AG04449 (cell line): ENCODE results near the gene RAPGEF5.

ENCODE experiments used
- CTCF ChIA-PET: fragments of 350-600 bp; formaldehyde crosslinking; extraction: SDS; loops from one replicate; lab custom pipeline; 2021; ENCODE audit warnings: antibody characterized with exemption; lab: Yijun Ruan, JAX
- POLR2A ChIA-PET: fragments of 400-600, 350-600 bp; formaldehyde crosslinking; extraction: SDS; loops from one replicate; lab custom pipeline; 2020; ENCODE audit warnings: antibody characterized with exemption, inconsistent platforms; lab: Yijun Ruan, JAX
- DNase-seq: peaks from one replicate; pipeline ENCODE4 v3.0.0-alpha.2; 2010; ENCODE audit warnings: low read depth, low spot score
- H3K4me3 ChIP-seq: 2 replicates; pipeline ENCODE4 v1.5.1; 2011; ENCODE audit warnings: low read depth, mild to moderate bottlenecking, control low read depth, low read length
- CTCF ChIP-seq: IDR thresholded peaks from one replicate; pipeline ENCODE4 v1.5.1; 2011; ENCODE audit warnings: mild to moderate bottlenecking, moderate library complexity, low read length, control low read depth, inconsistent platforms; ENCODE audit not compliant: insufficient read depth; ENCODE audit errors: missing control alignments

The RAPGEF5 gene

GRCh38 chr7:22201186-22201880, 155.6 kb downstream of the RAPGEF5 start:
- H3K4me3 ChIP-seq: no peak overlapping the region
- no peak for DNase-seq
- no peak for TF ChIP-seq CTCF
- CTCF ChIA-PET: no interaction called here
- POLR2A ChIA-PET: no interaction called here

DNA sequence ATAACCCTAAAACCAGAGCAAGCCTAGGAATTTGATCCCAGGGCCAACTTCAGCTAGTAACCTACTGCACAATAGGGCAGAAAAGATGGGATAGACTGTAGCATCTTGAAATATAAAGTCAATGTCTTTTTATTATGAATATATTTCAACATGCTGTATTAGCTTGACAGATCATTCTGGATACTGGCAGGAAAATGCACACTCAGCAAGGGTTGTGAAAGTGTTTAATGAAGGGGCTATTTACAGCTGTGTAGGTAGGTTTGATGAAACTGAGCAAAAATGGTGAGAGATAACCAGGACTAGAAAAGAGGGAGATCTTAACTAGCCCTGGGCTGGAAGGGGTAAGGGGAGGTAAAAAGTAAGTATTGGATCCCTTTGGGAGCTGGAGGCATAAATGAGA, 156.2 kb downstream of the RAPGEF5 start:
- TF ChIP-seq CTCF: no peak
- no peak for DNase-seq
- CTCF ChIA-PET: no interaction called here
- POLR2A ChIA-PET: no interaction called here
- H3K4me3 ChIP-seq: no peak overlapping the region

DNA sequence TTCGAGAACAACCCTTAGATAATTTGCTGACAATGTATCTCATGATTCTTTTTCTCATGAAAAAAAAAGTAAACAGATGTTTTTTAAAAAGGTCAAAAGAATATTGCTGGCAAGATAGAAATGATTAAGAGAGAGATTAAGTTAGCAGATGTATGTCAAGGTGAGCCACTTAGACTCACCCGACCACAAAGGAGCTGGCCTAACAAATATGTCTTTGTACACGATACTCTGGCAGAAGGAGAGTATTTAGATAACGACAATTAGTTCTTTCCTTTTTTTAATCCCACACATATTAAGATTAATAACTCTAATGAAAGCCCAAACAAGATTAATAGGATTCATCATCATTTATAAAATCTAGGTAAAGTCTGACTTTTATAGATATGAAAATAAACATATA, 156.7 kb downstream of the RAPGEF5 start:
- DNase-seq: no peak
- POLR2A ChIA-PET: no interaction called here

GRCh38 chr7:22197376-22197775, 159.6 kb downstream of the RAPGEF5 start:
- CTCF ChIA-PET: no interaction called here
- no peak overlapping the region for H3K4me3 ChIP-seq
- POLR2A ChIA-PET: no interaction called here
- no peak for DNase-seq
- TF ChIP-seq CTCF: no peak

More for the DNA sequence above, 156.7 kb downstream of the RAPGEF5 start:
- TF ChIP-seq CTCF: no peak
- no peak overlapping the region for H3K4me3 ChIP-seq
- CTCF ChIA-PET: no interaction called here

DNA sequence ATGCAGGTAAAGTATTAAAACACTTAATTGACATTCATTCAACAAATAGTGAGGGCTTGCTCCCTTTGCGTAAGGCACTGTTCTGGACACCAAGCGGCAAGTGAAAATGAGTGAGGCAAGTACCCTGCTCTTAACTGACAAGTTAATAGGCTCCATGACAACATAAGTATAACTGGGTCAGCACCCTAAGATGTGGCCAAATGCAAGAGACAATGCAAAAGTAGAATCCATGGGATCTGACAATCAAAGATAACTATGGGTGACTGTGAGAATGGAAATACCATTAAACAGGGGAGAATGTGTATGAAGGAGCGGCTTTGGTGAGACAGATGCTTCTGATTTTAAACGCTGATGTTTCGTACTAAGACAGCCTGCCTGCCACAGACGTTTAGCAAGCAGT, 160.5 kb downstream of the RAPGEF5 start:
- POLR2A ChIA-PET: no interaction called here
- H3K4me3 ChIP-seq: no peak overlapping the region
- no peak for DNase-seq
- TF ChIP-seq CTCF: no peak
- CTCF ChIA-PET: no interaction called here

DNA sequence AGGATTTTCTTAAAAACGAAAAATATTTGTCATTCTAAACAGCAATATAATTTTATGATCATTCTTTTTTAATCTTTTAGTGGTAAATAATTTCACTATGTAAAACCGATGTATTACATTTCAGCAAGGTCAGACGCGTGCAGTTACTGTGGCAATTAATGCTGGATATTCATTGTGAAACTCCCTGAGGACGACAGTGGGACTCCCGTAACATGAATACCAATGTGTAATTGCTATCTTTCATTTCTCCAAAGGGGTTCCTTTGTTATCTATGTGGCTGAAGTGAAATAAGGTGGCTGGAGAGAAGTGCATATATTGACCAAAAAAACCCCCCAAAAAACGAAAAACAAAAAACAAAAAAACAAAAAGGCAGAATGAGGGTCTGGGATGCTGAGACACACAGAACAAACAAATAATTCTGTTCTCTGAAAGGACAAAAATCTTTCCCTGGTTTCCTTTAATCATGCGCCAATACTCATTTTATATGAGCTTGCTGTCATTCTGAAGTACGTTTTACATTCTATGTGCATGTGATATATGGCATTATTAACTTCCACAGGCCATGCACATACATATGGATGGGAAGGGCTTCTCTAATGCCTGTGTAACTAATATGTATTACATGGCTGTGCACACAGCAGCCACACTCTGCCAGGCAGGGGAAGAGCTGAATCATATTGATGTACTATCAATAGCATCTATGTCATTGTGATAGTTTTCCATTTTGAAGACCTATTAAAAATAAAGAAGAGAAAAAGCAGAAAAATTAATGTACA, 161.4 kb downstream of the RAPGEF5 start:
- TF ChIP-seq CTCF: no peak
- DNase-seq: no peak
- CTCF ChIA-PET: no interaction called here
- no peak overlapping the region for H3K4me3 ChIP-seq
- POLR2A ChIA-PET: no interaction called here
